ENCODE results near the gene TCF4.

- TF ChIP-seq BHLHE40 (IDR thresholded peaks at IDR 0.05; ENCODE audit: borderline replicate concordance) (no peak), FOXM1 (IDR thresholded peaks at IDR 0.05; ENCODE audit: borderline replicate concordance) (no peak), SUZ12 (IDR thresholded peaks at IDR 0.05) (no peak), FOXA1 (IDR thresholded peaks at IDR 0.05) (no peak), SP1 (IDR thresholded peaks at IDR 0.05) (no peak), ARNT (IDR thresholded peaks at IDR 0.05) (no peak)
Measured at GRCh38 chr18:55494899-55495298, 93.1 kb downstream of the TCF4 start.

Measured in HEK293T (cell line).